Esophagus muscularis mucosa (tissue), 4 donors: ENCODE measurements around the gene RNF220. TPM values are rescaled to one million over a fixed set of nuclear protein-coding genes. Genes with fewer than 3 reads are reported as not detected.

ENCODE experiments used
- DNase-seq: peaks from one replicate; pipeline ENCODE4 v3.0.0-alpha.2; 2017; ENCODE audit errors: extremely low spot score
- H3K27ac ChIP-seq, 4 donors: fragments of 200-600 bp; sonication (generic); replicated peaks in 1 of 4; 1 replicate in 3 of 4; 2 replicates in 1 of 4; pipeline ENCODE4 v1.5.1; 2016 to 2019; ENCODE audit warnings: mild to moderate bottlenecking in 1 of 4
- H3K27me3 ChIP-seq, 4 donors: fragments of 200-600 bp; sonication (generic); one replicate each; pipeline versions ENCODE4 v1.5.1 to v1.6.0; 2016 to 2019
- H3K36me3 ChIP-seq, 4 donors: fragments of 200-600 bp; sonication (generic); one replicate each; pipeline ENCODE4 v1.5.1; 2016 to 2019
- H3K4me1 ChIP-seq, 4 donors: fragments of 200-600 bp; sonication (generic); one replicate each; pipeline ENCODE4 v1.5.1; 2016 to 2019
- H3K4me3 ChIP-seq, 4 donors: fragments of 200-600 bp; sonication (generic); 1 replicate in 2 of 4; 2 replicates in 2 of 4; pipeline ENCODE4 v1.5.1; 2016 to 2019; ENCODE audit warnings: mild to moderate bottlenecking in 4 of 4, moderate library complexity in 1 of 4
- H3K9me3 ChIP-seq, 4 donors: fragments of 200-600 bp; sonication (generic); 1 replicate in 3 of 4; 2 replicates in 1 of 4; pipeline ENCODE4 v1.5.1; 2016 to 2019
- CTCF ChIP-seq, 3 experiments: fragments of 200-600 bp in 2 of 3; fragments of 450-650 bp in 1 of 3; sonication (generic) in 2 of 3; IDR thresholded peaks; one replicate each; pipeline ENCODE4 v1.5.1; 2017 to 2019; ENCODE audit warnings: antibody characterized with exemption in 3 of 3, mild to moderate bottlenecking in 2 of 3, moderate library complexity in 1 of 3
- EP300 ChIP-seq: sonication (generic); formaldehyde crosslinking; IDR thresholded peaks from one replicate; pipeline ENCODE4 v1.6.1; 2017; ENCODE audit warnings: antibody characterized with exemption
- POLR2A ChIP-seq: fragments of 450-650 bp; IDR thresholded peaks from one replicate; pipeline ENCODE4 v1.6.1; 2017; ENCODE audit warnings: antibody characterized with exemption, moderate library complexity, mild to moderate bottlenecking, low read depth
- POLR2AphosphoS5 ChIP-seq, 2 donors: sonication (generic); formaldehyde crosslinking; IDR thresholded peaks; one replicate each; pipeline ENCODE4 v1.6.1; 2017; ENCODE audit warnings: antibody characterized with exemption in 2 of 2
- WGBS: methylation state at CpG from one replicate; pipeline ENCODE4 v1.1.5; 2018; 5-methylcytosine and 5-hydroxymethylcytosine counted together
- intact Hi-C: fragments of 100-400 bp; cut with DNase I; formaldehyde crosslinking; loops from one replicate; pipeline ENCODE4 v1.15.1; 2023
- total RNA-seq, 4 donors: library from RNA; depleted of rRNA; stranded (reverse); fragments of >200 nt; gene quantifications; one replicate each; pipeline versions ENCODE4 v1.1.0 to v1.2.1, GENCODE V29; 2016

RNF220 gene
- total RNA-seq, 4 donors from 2014 or later, result 112 to 157 (median 126) TPM

GRCh38 chr1:44544960-44545359 lies 139.9 kb downstream of the RNF220 start:
- Histone ChIP-seq H3K4me1 (no peaks in the 10 kb centered on the region), H3K27me3 (peaks cover 0 to 51% (median 4%) of the 10 kb centered on the region in 4 donors), H3K36me3 (no peaks in the 10 kb centered on the region), H3K4me3 (no peak overlapping the region), H3K9me3 (no peaks in the 10 kb centered on the region), H3K27ac (no peak overlapping the region)
- 85% methylated on average over 9 of the region's 9 CpGs for WGBS
- TF ChIP-seq POLR2AphosphoS5 (IDR thresholded peaks at IDR 0.05), result no peak
- TF ChIP-seq CTCF (IDR thresholded peaks at IDR 0.05), result no peak
- TF ChIP-seq EP300, result no peak
- TF ChIP-seq POLR2A, result no peak
- no peak for DNase-seq
- intact Hi-C loops, result no loop called here

- Histone ChIP-seq H3K9me3 (no peaks in the 10 kb centered on the region), H3K4me1 (no peaks in the 10 kb centered on the region), H3K27me3 (peaks cover 0 to 51% (median 4%) of the 10 kb centered on the region in 4 donors), H3K36me3 (no peaks in the 10 kb centered on the region), H3K27ac (no peak overlapping the region), H3K4me3 (no peak overlapping the region)
- no peak for TF ChIP-seq POLR2AphosphoS5 (IDR thresholded peaks at IDR 0.05)
- no peak for TF ChIP-seq CTCF (IDR thresholded peaks at IDR 0.05)
- no peak for TF ChIP-seq POLR2A
- TF ChIP-seq EP300, result no peak
- no peak for DNase-seq
- WGBS, result 84% methylated on average over 5 of the region's 6 CpGs
- intact Hi-C loops, result no loop called here
Measured at GRCh38 chr1:44545961-44546360, 140.9 kb downstream of the RNF220 start.

DNA sequence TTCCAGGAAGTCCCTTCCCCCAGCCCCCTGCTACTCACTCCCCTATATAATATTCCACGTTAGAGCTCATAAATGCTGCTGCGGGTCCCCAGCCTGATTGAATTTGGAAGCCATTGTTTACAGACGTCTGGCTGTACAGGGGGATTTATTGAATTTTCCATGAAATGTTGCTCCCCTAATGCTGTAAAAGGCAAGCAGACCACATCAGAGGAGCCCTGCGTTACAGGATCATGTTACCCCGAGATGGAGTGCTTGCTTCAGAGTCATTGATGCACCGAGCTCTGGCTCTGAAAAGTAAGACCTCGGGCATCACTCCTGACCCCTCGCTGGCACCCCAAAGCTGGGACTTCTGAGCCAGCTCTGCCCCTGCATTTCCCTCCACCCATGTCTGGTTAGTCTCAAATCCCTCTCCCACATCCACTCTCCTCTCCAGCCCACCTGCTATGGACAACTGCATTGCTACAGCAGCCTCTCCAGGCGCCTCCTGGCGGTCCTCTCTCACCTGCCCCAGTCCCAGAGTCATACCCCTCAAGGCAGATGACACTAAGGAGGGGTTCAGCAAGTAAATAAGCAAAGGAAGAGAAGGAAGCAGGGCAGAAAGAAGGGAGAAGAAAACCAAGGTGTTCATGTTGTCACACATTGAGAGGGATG lies 141.5 kb downstream of the RNF220 start:
- H3K27me3 ChIP-seq, result peaks cover 0 to 51% (median 4%) of the 10 kb centered on the region in 4 donors
- H3K9me3 ChIP-seq, result no peaks in the 10 kb centered on the region
- TF ChIP-seq CTCF (IDR thresholded peaks at IDR 0.05) (no peak), EP300 (no peak), POLR2AphosphoS5 (IDR thresholded peaks at IDR 0.05) (no peak), POLR2A (no peak)
- DNase-seq, result no peak
- no peaks in the 10 kb centered on the region for H3K36me3 ChIP-seq
- no peak overlapping the region for H3K4me3 ChIP-seq
- intact Hi-C loops, result no loop called here
- H3K27ac ChIP-seq, result no peak overlapping the region
- 79% methylated on average over 8 of the region's 10 CpGs for WGBS
- H3K4me1 ChIP-seq, result no peaks in the 10 kb centered on the region

GRCh38 chr1:44547361-44547760 lies 142.3 kb downstream of the RNF220 start:
- intact Hi-C loops, result no loop called here
- TF ChIP-seq POLR2AphosphoS5 (IDR thresholded peaks at IDR 0.05), result no peak
- no peak for TF ChIP-seq POLR2A
- no peak for TF ChIP-seq EP300
- TF ChIP-seq CTCF (IDR thresholded peaks at IDR 0.05), result no peak
- Histone ChIP-seq H3K36me3 (no peaks in the 10 kb centered on the region), H3K4me1 (no peaks in the 10 kb centered on the region), H3K4me3 (no peak overlapping the region), H3K27me3 (peaks cover 0 to 42% (median 4%) of the 10 kb centered on the region in 4 donors), H3K9me3 (no peaks in the 10 kb centered on the region), H3K27ac (no peak overlapping the region)
- DNase-seq, result no peak
- WGBS, result 84% methylated on average over 6 of the region's 6 CpGs

DNA sequence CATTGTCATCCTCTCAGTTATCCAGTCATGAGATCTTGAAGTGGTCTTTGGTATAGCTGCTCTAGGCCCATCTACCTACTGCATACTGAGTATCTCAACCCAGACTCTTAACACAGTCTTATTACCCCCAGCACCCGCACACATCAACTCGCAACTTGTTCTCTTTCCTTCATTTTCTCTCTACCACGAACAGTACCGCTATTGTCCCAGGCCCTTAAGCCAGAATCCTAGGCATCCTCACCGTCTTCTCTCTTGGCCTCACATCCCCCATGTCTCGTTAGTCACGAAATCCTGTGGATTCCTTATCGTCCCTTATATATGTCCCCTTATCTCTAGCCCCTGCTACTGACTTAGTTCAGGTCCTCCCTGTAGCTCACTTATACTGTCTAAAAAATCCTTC lies 142.8 kb downstream of the RNF220 start:
- TF ChIP-seq POLR2AphosphoS5 (IDR thresholded peaks at IDR 0.05) (no peak), CTCF (IDR thresholded peaks at IDR 0.05) (no peak), EP300 (no peak), POLR2A (no peak)
- H3K9me3 ChIP-seq, result no peaks in the 10 kb centered on the region
- WGBS, result 72% methylated on average over 8 of the region's 8 CpGs
- intact Hi-C loops, result no loop called here
- no peaks in the 10 kb centered on the region for H3K4me1 ChIP-seq
- H3K4me3 ChIP-seq, result no peak overlapping the region
- no peak for DNase-seq
- peaks cover 0 to 38% (median 4%) of the 10 kb centered on the region in 4 donors for H3K27me3 ChIP-seq
- no peaks in the 10 kb centered on the region for H3K36me3 ChIP-seq
- no peak overlapping the region for H3K27ac ChIP-seq
